LNCAP (cell line): ENCODE results near the gene COQ3.

Experiments used
- CTCF ChIP-seq: fragments of 450-650 bp; IDR thresholded peaks from 2 replicates; pipeline ENCODE4 v1.5.1; 2017; ENCODE audit warnings: mild to moderate bottlenecking

COQ3 gene

GRCh38 chr6:99393698-99394531 lies at the start of gene COQ3:
TSS of gene COQ3 (minus strand) at chr6:99394195. CDS start at chr6:99394179, 16 bp downstream.
- no peak for TF ChIP-seq CTCF

GRCh38 chr6:99434702-99435530 lies 40.9 kb upstream of the COQ3 start:
- TF ChIP-seq CTCF, result peak; percentile 52

GRCh38 chr6:99432877-99433276 lies 38.9 kb upstream of the COQ3 start:
- TF ChIP-seq CTCF, result no peak

GRCh38 chr6:99431901-99432300 lies 37.9 kb upstream of the COQ3 start:
- no peak for TF ChIP-seq CTCF

DNA sequence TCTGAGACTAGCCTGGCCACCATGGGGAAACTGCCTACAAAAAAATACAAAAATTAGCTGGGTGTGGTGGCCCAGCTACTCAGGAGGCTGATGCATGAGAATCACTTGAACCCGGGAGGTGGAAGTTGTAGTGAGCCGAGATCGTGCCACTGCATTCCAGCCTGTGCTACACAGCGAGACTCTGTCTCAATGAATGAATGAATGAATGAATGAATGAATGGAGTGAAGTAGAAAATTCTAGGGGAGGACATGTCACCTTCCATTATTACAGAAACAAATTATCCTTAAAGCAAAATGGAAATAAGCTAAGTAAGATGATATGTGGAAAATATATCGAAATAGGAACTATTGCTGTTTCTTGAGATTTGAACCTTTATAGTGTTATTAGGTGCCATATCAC lies 34.0 kb upstream of the COQ3 start:
- no peak for TF ChIP-seq CTCF

GRCh38 chr6:99426451-99426757 lies 32.4 kb upstream of the COQ3 start:
- TF ChIP-seq CTCF, result no peak

DNA sequence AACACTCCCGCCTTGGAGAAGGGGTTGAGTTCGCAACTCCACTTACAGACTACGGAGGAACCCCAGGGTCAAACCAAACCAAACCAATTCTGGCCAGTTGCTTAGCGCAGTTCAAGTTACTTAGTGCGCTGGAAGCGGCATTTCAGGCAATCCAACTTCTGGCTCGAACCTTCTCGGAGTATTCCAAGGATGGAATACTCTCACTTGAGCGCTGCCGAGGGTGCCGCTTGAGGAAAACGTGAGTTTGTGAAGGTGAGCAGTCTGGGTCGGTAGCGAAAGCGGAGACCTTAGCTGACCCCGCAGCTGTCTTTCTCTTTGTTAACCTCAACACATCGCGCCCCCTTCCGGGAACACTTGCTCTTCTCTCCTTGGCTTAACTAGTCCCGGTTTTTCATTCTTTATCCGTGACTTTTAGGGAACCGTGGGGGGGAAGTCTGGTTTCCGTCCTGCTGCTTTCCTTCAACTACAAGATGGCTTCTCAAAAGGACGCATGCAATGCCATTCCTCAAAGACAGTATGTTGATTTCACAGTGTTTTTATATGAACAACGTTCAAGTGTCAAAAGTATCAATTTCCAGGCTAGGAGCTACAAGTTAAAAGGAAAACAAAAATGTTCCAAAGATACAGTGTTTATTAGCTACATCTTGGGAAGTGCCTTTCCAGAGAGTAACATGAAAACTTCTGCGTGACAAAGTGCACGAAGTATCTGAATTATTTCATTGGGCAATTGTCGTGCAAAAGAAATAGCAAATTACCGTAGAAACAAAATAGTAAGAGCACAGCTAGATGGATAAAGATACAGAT lies 31.9 kb upstream of the COQ3 start:
- peak; percentile 62 for TF ChIP-seq CTCF
